ENCODE results near the gene PCSK7.

DNA sequence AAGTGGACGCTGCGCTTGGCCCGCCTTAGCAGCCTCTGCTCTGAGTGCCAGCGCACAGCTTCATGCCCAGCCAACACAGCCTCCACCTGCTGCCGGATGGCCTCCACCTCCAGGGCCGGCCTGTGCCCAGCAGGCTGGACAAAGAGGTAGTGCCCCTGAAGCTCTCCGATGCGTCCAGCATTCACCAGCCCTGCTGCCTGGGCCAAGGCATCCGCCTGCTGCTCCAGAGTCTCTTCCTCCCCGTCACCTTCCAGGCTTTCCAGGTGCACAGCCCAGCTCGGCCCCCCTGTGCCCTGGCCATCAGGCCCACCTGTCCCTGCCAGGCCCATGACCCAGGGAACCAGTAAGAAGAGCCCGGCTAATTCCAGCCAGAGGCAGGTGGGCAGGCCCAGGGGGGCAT lies 2.5 kb downstream of the PCSK7 start:
- TF ChIP-seq, protein P1, sequence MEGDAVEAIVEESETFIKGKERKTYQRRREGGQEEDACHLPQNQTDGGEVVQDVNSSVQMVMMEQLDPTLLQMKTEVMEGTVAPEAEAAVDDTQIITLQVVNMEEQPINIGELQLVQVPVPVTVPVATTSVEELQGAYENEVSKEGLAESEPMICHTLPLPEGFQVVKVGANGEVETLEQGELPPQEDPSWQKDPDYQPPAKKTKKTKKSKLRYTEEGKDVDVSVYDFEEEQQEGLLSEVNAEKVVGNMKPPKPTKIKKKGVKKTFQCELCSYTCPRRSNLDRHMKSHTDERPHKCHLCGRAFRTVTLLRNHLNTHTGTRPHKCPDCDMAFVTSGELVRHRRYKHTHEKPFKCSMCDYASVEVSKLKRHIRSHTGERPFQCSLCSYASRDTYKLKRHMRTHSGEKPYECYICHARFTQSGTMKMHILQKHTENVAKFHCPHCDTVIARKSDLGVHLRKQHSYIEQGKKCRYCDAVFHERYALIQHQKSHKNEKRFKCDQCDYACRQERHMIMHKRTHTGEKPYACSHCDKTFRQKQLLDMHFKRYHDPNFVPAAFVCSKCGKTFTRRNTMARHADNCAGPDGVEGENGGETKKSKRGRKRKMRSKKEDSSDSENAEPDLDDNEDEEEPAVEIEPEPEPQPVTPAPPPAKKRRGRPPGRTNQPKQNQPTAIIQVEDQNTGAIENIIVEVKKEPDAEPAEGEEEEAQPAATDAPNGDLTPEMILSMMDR (IDR thresholded peaks at IDR 0.05; ENCODE audit: low read depth, low read length, missing input control): no peak
- TF ChIP-seq RAD21 (IDR thresholded peaks at IDR 0.05) (no peak), EGR1 (IDR thresholded peaks at IDR 0.05; ENCODE audit: low read depth in 2 of 2) (no peak), JUND (IDR thresholded peaks at IDR 0.05) (no peak)
- TF ChIP-seq, protein P2, sequence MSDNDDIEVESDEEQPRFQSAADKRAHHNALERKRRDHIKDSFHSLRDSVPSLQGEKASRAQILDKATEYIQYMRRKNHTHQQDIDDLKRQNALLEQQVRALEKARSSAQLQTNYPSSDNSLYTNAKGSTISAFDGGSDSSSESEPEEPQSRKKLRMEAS (IDR thresholded peaks at IDR 0.05): no peak
